ENCODE measurements around the gene NUMBL.
A peak's percentile ranks its signal among the peaks of the same experiment; 100 is the strongest.

The NUMBL gene

GRCh38 chr19:40682431-40682964 is 8.0 kb downstream of the NUMBL start:
- DNase-seq (ENCODE audit: low spot score in 2 of 2) (no peak), ATAC-seq (replicated peaks; ENCODE audit: extremely low read depth, poor library complexity, severe bottlenecking) (no peak)
- no peak overlapping the region for H3K27ac Mint-ChIP-seq (ENCODE audit: low read depth)
- no peak overlapping the region for H3K4me3 Mint-ChIP-seq
- H3K27me3 Mint-ChIP-seq = no peaks in the 10 kb centered on the region
- peaks cover 1% of the 10 kb centered on the region for H3K36me3 Mint-ChIP-seq (ENCODE audit: insufficient read depth)
- no peaks in the 10 kb centered on the region for H3K4me1 Mint-ChIP-seq
- no peaks in the 10 kb centered on the region for H3K9me3 Mint-ChIP-seq

- H3K27me3 Mint-ChIP-seq = no peaks in the 10 kb centered on the region
- no peaks in the 10 kb centered on the region for H3K4me1 Mint-ChIP-seq
- no peaks in the 10 kb centered on the region for H3K9me3 Mint-ChIP-seq
- no peak overlapping the region for H3K27ac Mint-ChIP-seq (ENCODE audit: low read depth)
- ATAC-seq (replicated peaks; ENCODE audit: extremely low read depth, poor library complexity, severe bottlenecking) (no peak), DNase-seq (ENCODE audit: low spot score in 2 of 2) (no peak)
- H3K4me3 Mint-ChIP-seq = no peak overlapping the region
- peaks cover 5% of the 10 kb centered on the region for H3K36me3 Mint-ChIP-seq (ENCODE audit: insufficient read depth)
These were observed 9.4 kb downstream of the NUMBL start for GRCh38 chr19:40681039-40681438.

DNA sequence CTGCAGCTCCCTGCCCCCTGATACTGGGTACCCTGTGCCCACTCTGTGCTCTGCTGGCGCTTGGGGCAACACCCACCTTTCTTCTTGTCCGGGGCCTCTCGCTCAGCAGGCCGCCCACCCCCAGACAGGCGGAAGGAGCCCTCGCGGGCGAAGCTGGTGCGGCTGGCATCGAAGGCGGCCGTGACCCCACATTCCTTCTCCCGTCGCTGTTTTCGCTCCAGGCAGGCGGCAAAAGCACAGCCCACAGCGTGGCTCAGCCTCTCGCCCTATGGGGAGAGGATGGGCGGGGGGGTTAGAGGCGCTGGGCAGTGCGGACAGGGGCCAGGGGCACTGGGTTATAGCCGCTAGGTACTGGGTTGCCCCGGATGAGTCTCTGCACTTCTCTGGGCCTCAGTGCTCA is 13.3 kb downstream of the NUMBL start:
- Mint-ChIP-seq H3K36me3 (ENCODE audit: insufficient read depth) (peaks cover 5% of the 10 kb centered on the region), H3K27me3 (no peaks in the 10 kb centered on the region), H3K4me3 (no peak overlapping the region), H3K9me3 (no peaks in the 10 kb centered on the region), H3K4me1 (no peaks in the 10 kb centered on the region), H3K27ac (ENCODE audit: low read depth) (no peak overlapping the region)
- no peak for DNase-seq (ENCODE audit: low spot score in 2 of 2)
- ATAC-seq (replicated peaks; ENCODE audit: extremely low read depth, poor library complexity, severe bottlenecking) = no peak

DNA sequence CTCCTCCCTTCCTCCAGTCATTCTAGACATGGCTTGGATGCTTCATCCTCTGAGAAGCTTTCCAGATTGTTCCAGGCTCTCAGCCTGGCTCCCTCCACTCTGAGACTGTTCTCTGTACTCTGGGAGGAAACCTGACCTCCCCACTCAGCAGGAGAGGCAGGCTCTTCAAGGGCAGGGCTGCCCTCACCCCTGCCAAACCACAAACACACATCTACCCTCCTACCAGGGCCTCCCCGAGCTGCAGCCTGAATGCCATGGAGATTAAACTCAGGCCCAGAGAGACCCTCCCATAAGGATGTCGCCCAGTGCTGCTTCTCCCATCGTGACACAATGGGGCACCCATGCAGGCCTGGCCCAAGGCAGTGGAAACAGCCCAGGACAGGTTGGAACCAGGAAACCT is 16.2 kb downstream of the NUMBL start:
- H3K4me1 Mint-ChIP-seq = no peaks in the 10 kb centered on the region
- H3K4me3 Mint-ChIP-seq = no peak overlapping the region
- ATAC-seq (replicated peaks; ENCODE audit: extremely low read depth, poor library complexity, severe bottlenecking) = peak; percentile 32
- H3K36me3 Mint-ChIP-seq (ENCODE audit: insufficient read depth) = peaks cover 7% of the 10 kb centered on the region
- H3K9me3 Mint-ChIP-seq = no peaks in the 10 kb centered on the region
- DNase-seq (ENCODE audit: low spot score in 2 of 2) = no peak
- no peaks in the 10 kb centered on the region for H3K27me3 Mint-ChIP-seq
- no peak overlapping the region for H3K27ac Mint-ChIP-seq (ENCODE audit: low read depth)

GRCh38 chr19:40673397-40673796 is 17.1 kb downstream of the NUMBL start:
- DNase-seq (ENCODE audit: low spot score in 2 of 2) = no peak
- no peaks in the 10 kb centered on the region for H3K9me3 Mint-ChIP-seq
- no peaks in the 10 kb centered on the region for H3K27me3 Mint-ChIP-seq
- no peak overlapping the region for H3K4me3 Mint-ChIP-seq
- peak; percentile 73 for ATAC-seq (replicated peaks; ENCODE audit: extremely low read depth, poor library complexity, severe bottlenecking)
- H3K4me1 Mint-ChIP-seq = no peaks in the 10 kb centered on the region
- no peak overlapping the region for H3K27ac Mint-ChIP-seq (ENCODE audit: low read depth)
- peaks cover 7% of the 10 kb centered on the region for H3K36me3 Mint-ChIP-seq (ENCODE audit: insufficient read depth)

GRCh38 chr19:40672573-40673299 is 17.7 kb downstream of the NUMBL start:
- H3K4me1 Mint-ChIP-seq = no peaks in the 10 kb centered on the region
- H3K27ac Mint-ChIP-seq (ENCODE audit: low read depth) = no peak overlapping the region

GRCh38 chr19:40672038-40672437 is 18.4 kb downstream of the NUMBL start:
- Mint-ChIP-seq H3K4me1 (no peaks in the 10 kb centered on the region), H3K9me3 (no peaks in the 10 kb centered on the region), H3K36me3 (ENCODE audit: insufficient read depth) (peaks cover 2% of the 10 kb centered on the region), H3K4me3 (no peak overlapping the region), H3K27ac (ENCODE audit: low read depth) (no peak overlapping the region), H3K27me3 (no peaks in the 10 kb centered on the region)
- no peak for DNase-seq (ENCODE audit: low spot score in 2 of 2)
- no peak for ATAC-seq (replicated peaks; ENCODE audit: extremely low read depth, poor library complexity, severe bottlenecking)

More at GRCh38 chr19:40672573-40673299, 17.7 kb downstream of the NUMBL start:
- no peak for DNase-seq (ENCODE audit: low spot score in 2 of 2)
- peaks cover 7% of the 10 kb centered on the region for H3K36me3 Mint-ChIP-seq (ENCODE audit: insufficient read depth)
- no peaks in the 10 kb centered on the region for H3K27me3 Mint-ChIP-seq
- ATAC-seq (replicated peaks; ENCODE audit: extremely low read depth, poor library complexity, severe bottlenecking) = no peak
- no peak overlapping the region for H3K4me3 Mint-ChIP-seq
- no peaks in the 10 kb centered on the region for H3K9me3 Mint-ChIP-seq

DNA sequence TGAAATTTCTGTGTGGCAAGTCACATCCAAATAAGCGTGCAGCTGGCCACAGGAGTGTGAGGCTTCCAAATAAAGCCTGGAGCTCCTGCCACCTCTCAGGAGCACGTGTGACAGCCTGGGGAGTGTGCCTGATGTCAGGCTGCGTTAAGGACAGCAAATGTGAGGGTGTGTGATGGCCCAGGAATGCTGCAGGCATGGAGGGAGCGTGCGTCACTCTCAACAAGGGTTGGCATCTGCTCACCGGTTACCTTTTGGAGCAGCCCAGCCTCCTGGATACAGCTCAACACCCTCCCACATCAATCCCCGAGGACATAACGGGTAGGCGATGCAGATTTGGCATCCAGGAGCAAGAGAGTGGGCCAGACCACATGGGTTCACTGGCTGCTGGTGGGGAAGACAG is 19.0 kb downstream of the NUMBL start:
- H3K27me3 Mint-ChIP-seq = no peaks in the 10 kb centered on the region
- no peak overlapping the region for H3K27ac Mint-ChIP-seq (ENCODE audit: low read depth)
- H3K4me3 Mint-ChIP-seq = no peak overlapping the region
- DNase-seq (ENCODE audit: low spot score in 2 of 2) (no peak), ATAC-seq (replicated peaks; ENCODE audit: extremely low read depth, poor library complexity, severe bottlenecking) (no peak)
- no peaks in the 10 kb centered on the region for H3K9me3 Mint-ChIP-seq
- H3K4me1 Mint-ChIP-seq = no peaks in the 10 kb centered on the region
- H3K36me3 Mint-ChIP-seq (ENCODE audit: insufficient read depth) = peaks cover 1% of the 10 kb centered on the region

- Mint-ChIP-seq H3K4me1 (no peaks in the 10 kb centered on the region), H3K27ac (ENCODE audit: low read depth) (no peak overlapping the region), H3K9me3 (no peaks in the 10 kb centered on the region)
These were observed 21.3 kb downstream of the NUMBL start for GRCh38 chr19:40668991-40669614.

DNA sequence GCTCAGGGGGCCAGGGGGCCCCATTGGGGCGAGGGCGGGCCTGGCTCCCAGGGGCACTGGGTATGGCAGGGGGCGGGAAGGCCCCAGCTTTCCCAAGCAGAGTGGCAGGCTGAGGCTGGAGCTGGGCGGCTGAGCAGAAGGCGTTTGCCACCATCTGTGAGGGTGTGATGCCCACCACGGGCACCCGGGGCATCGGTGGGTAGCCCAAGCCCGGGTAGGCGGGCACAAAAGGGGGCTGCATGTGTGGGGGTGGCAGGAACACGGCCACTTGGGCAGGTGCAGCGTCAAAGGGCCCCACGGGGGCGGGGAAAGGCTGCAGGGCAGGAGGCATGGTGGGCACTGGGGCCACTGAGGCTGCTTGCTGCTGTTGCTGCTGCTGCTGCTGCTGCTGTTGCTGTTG is 22.8 kb downstream of the NUMBL start:
- no peaks in the 10 kb centered on the region for H3K9me3 Mint-ChIP-seq
- no peaks in the 10 kb centered on the region for H3K27me3 Mint-ChIP-seq
- peaks cover 12% of the 10 kb centered on the region for H3K4me1 Mint-ChIP-seq
- DNase-seq (ENCODE audit: low spot score in 2 of 2) (no peak), ATAC-seq (replicated peaks; ENCODE audit: extremely low read depth, poor library complexity, severe bottlenecking) (no peak)
- no peak overlapping the region for H3K27ac Mint-ChIP-seq (ENCODE audit: low read depth)
- no peak overlapping the region for H3K4me3 Mint-ChIP-seq
- peaks cover 3% of the 10 kb centered on the region for H3K36me3 Mint-ChIP-seq (ENCODE audit: insufficient read depth)

More at GRCh38 chr19:40668991-40669614, 21.3 kb downstream of the NUMBL start:
- Mint-ChIP-seq H3K36me3 (ENCODE audit: insufficient read depth) (peaks cover 1% of the 10 kb centered on the region), H3K4me3 (no peak overlapping the region), H3K27me3 (no peaks in the 10 kb centered on the region)
- no peak for DNase-seq (ENCODE audit: low spot score in 2 of 2)
- no peak for ATAC-seq (replicated peaks; ENCODE audit: extremely low read depth, poor library complexity, severe bottlenecking)

GRCh38 chr19:40666803-40667438 is 23.5 kb downstream of the NUMBL start:
- Mint-ChIP-seq H3K36me3 (ENCODE audit: insufficient read depth) (peaks cover 3% of the 10 kb centered on the region), H3K27me3 (no peaks in the 10 kb centered on the region), H3K4me1 (peaks cover 14% of the 10 kb centered on the region), H3K27ac (ENCODE audit: low read depth) (no peak overlapping the region), H3K4me3 (no peak overlapping the region), H3K9me3 (no peaks in the 10 kb centered on the region)
- DNase-seq (ENCODE audit: low spot score in 2 of 2) (no peak), ATAC-seq (replicated peaks; ENCODE audit: extremely low read depth, poor library complexity, severe bottlenecking) (no peak)

DNA sequence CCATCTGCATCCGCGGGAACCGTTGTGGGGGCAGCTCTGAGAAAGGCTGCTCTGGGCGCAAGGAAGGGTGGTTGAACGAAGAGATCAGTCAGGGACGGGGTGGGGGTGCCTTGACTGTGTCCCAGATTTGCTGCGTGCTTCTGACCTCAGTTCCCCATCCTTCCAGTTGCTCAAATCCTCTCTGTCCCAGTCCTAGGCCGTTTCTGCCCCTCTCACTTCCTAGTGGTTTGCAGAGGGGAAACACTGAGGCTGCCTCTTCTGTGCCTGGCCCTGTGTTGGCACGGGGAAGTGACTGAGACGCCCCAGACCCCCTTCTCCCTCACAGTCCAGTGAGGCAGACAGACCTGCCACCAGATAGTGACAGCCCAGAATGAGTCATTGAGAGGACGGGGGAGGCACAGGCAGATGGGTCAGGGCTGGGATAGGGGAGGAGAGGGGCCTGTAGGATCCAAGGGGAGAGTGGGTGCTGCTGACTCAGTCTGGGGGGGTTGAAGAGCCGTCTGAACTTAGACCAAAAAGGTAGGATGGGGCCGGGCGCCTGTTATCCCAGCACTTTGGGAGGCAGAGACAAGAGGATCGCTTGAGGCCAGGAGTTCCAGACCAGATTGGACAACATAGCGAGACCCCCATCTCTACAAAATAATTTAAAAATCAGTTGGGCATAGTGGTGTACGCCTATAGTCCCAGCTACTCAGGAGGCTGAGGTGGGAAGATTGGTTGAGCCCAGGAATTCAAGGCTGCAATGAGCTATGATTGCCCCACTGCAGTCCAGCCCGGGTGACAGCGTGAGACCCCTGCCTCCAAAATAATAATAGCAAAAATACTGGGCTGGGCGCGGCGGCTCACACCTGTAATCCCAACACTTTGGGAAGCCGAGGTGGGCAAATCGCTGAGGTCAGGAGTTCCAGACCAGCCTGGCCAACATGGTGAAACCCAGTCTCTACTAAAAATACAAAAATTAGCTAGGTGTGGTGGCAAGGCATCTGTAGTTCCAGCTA is 26.5 kb downstream of the NUMBL start:
- Mint-ChIP-seq H3K4me1 (peaks cover 14% of the 10 kb centered on the region), H3K9me3 (no peaks in the 10 kb centered on the region), H3K4me3 (peak overlapping the region; percentile 82), H3K36me3 (ENCODE audit: insufficient read depth) (peaks cover 1% of the 10 kb centered on the region), H3K27ac (ENCODE audit: low read depth) (peak overlapping the region; percentile 85), H3K27me3 (peaks cover 10% of the 10 kb centered on the region)
- no peak for DNase-seq (ENCODE audit: low spot score in 2 of 2)
- ATAC-seq (replicated peaks; ENCODE audit: extremely low read depth, poor library complexity, severe bottlenecking) = peak; percentile 18
